ENCODE results near the gene DCLK1. TPM values are rescaled to one million over a fixed set of nuclear protein-coding genes. Genes with fewer than 3 reads are reported as not detected.
A peak's percentile ranks its signal among the peaks of the same experiment; 100 is the strongest.

Gene DCLK1
- total RNA-seq, 4 donors from 2014 or later, result 3.8 to 10.0 (median 8.2) TPM

GRCh38 chr13:35824395-35824794 is 306.8 kb downstream of the DCLK1 start:
- Histone ChIP-seq H3K4me1 (no peaks in the 10 kb centered on the region), H3K4me3 (no peak overlapping the region), H3K9me3 (no peaks in the 10 kb centered on the region), H3K27me3 (no peaks in the 10 kb centered on the region), H3K27ac (no peak overlapping the region), H3K36me3 (no peaks in the 10 kb centered on the region)
- in situ Hi-C loops (cut with MboI; ENCODE audit: low sequenced_read_pairs in 4 of 4) (loop anchor here in 1 of 4 donors (25.0 kb wide), 1 partner anchor 612 kb away; no protein-coding TSS in a partner anchor), intact Hi-C loops (cut with DNase I; ENCODE audit: low total_unique reads) (no loop called here)
- DNase-seq, result no peak
- TF ChIP-seq POLR2A (IDR thresholded peaks at IDR 0.05) (no peak), CTCF (IDR thresholded peaks at IDR 0.05 in 4 of 5, conservative IDR thresholded peaks at IDR 0.05 in 1 of 5) (no peak)
- no peak for ATAC-seq

GRCh38 chr13:35822666-35823065 is 308.5 kb downstream of the DCLK1 start:
- H3K27ac ChIP-seq, result no peak overlapping the region
- no peaks in the 10 kb centered on the region for H3K9me3 ChIP-seq
- no peak overlapping the region for H3K4me3 ChIP-seq
- in situ Hi-C loops (cut with MboI; ENCODE audit: low sequenced_read_pairs in 4 of 4) (loop anchor here in 1 of 4 donors (25.0 kb wide), 1 partner anchor 610 kb away; no protein-coding TSS in a partner anchor), intact Hi-C loops (cut with DNase I; ENCODE audit: low total_unique reads) (no loop called here)
- no peaks in the 10 kb centered on the region for H3K36me3 ChIP-seq
- no peaks in the 10 kb centered on the region for H3K27me3 ChIP-seq
- TF ChIP-seq CTCF (IDR thresholded peaks at IDR 0.05 in 4 of 5, conservative IDR thresholded peaks at IDR 0.05 in 1 of 5), result no peak
- no peak for TF ChIP-seq POLR2A (IDR thresholded peaks at IDR 0.05)
- DNase-seq (no peak), ATAC-seq (no peak)
- no peaks in the 10 kb centered on the region for H3K4me1 ChIP-seq

GRCh38 chr13:35818633-35819067 is 312.5 kb downstream of the DCLK1 start:
- Histone ChIP-seq H3K36me3 (no peaks in the 10 kb centered on the region), H3K27me3 (no peaks in the 10 kb centered on the region), H3K27ac (no peak overlapping the region), H3K4me1 (no peaks in the 10 kb centered on the region), H3K9me3 (no peaks in the 10 kb centered on the region), H3K4me3 (no peak overlapping the region)
- peak in 4 of 5 experiments; percentile 30 to 59 (median 52) for TF ChIP-seq CTCF (IDR thresholded peaks at IDR 0.05 in 4 of 5, conservative IDR thresholded peaks at IDR 0.05 in 1 of 5)
- no peak for TF ChIP-seq POLR2A (IDR thresholded peaks at IDR 0.05)
- in situ Hi-C loops (cut with MboI; ENCODE audit: low sequenced_read_pairs in 4 of 4), result loop anchor here in 1 of 4 donors (25.0 kb wide), 1 partner anchor 606 kb away; no protein-coding TSS in a partner anchor
- ATAC-seq, result peak; percentile 53 to 60
- DNase-seq, result no peak
- intact Hi-C loops (cut with DNase I; ENCODE audit: low total_unique reads), result loop anchor here (5.0 kb wide), 1 partner anchor 134 kb away; no protein-coding TSS in a partner anchor

- TF ChIP-seq CTCF (IDR thresholded peaks at IDR 0.05 in 4 of 5, conservative IDR thresholded peaks at IDR 0.05 in 1 of 5) (no peak), POLR2A (IDR thresholded peaks at IDR 0.05) (no peak)
- H3K4me3 ChIP-seq, result no peak overlapping the region
- H3K4me1 ChIP-seq, result no peaks in the 10 kb centered on the region
- no peaks in the 10 kb centered on the region for H3K9me3 ChIP-seq
- in situ Hi-C loops (cut with MboI; ENCODE audit: low sequenced_read_pairs in 4 of 4), result loop anchor here in 1 of 4 donors (25.0 kb wide), 1 partner anchor 606 kb away; no protein-coding TSS in a partner anchor
- no peaks in the 10 kb centered on the region for H3K27me3 ChIP-seq
- peak overlapping the region in 2 of 4 donors; percentile 1 to 45 for H3K27ac ChIP-seq
- peak; percentile 35 to 69 for ATAC-seq
- H3K36me3 ChIP-seq, result no peaks in the 10 kb centered on the region
- DNase-seq, result peak in 1 of 2 donors; percentile 22
- intact Hi-C loops (cut with DNase I; ENCODE audit: low total_unique reads), result loop anchor here (5.0 kb wide), 1 partner anchor 134 kb away; no protein-coding TSS in a partner anchor
Measured at GRCh38 chr13:35817642-35818607, 313.3 kb downstream of the DCLK1 start.

Data from gastrocnemius medialis (tissue), 4 donors.